Activated CD8-positive, alpha-beta memory T cell treated with anti-CD3 and anti-CD28 coated beads for 24 hours (primary cell): ENCODE results near the gene CDO1.
"Not testable (repeated sequence)": the region's sequence is repeated elsewhere in the genome, so short reads cannot be mapped to it uniquely, and the experiment has no call there.

Source experiments
- DNase-seq: peaks from one replicate; pipeline ENCODE4 v3.0.0-alpha.2; 2020

The CDO1 gene

DNA sequence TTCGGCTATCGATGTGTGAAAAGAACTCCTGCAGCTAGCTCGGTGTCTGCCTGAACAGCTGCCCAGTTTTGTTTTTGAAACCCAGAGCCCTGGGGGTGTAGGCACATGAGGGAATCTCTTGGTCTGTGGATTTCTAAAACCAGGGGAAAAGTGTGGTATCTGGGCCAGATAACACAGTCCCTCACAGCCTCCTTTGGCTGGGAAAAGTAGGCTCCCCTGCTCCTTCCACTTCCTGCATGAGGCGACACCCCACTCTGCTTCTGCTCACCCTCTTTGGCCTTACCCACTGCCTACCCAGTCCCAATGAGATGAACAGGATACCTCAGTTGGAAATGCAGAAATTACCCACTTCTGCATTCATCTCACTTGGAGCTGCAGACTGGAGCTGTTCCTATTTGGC lies 9.5 kb upstream of the CDO1 start:
- DNase-seq = no peak

DNA sequence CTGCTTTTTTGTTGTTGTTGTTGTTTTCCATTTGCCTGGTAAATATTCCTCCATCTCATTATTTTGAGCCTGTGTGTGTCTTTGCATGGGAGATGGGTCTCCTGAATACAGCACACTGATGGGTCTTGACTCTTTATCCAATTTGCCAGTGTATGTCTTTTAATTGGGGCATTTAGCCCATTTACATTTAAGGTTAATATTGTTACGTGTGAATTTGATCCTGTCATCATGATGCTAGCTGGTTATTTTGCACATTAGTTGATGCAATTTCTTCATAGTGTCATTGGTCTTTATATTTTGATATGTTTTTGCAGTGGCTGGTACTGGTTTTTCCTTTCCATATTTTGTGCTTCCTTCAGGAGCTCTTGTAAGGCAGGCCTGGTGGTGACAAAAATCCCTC lies 8.5 kb upstream of the CDO1 start:
- DNase-seq = not testable (repeated sequence)

DNA sequence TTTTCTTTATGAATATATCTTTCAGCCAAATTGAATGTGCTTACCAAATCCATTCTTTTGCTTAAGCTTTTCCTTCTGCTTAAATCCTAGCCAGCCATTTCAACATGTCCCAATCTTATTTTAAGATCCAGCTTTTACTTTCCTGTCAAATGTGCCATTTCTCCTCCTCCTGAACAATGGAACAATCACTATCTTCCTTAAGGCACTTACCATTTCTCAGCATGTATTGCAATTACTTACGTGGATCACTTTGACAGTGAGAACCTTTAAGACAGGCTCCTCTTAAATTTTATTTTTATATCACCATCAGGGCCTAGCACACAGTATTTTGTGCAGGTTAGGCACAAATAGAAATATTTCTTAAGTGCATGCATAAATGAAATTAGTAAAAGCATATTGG lies 4.4 kb upstream of the CDO1 start:
- DNase-seq = no peak

DNA sequence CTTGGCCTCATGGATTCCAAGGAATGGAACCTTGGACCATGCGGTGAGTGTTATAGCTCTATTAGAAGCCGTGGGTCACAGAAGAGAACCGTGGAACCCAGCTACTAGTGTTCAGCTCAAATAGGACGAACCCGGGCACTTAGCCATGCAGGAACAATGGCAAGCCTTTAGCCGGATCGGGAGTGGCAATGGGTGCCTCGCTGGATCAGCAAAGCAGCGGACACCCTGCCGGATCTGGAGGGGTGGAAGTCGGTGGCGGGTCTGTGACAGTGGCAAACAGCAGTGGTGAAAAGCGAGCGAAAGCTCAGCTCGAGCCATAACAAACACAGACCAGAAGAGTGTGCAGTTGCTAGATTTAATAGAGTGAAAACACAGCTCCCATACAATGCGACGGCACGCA lies 2.4 kb upstream of the CDO1 start:
- DNase-seq = no peak

DNA sequence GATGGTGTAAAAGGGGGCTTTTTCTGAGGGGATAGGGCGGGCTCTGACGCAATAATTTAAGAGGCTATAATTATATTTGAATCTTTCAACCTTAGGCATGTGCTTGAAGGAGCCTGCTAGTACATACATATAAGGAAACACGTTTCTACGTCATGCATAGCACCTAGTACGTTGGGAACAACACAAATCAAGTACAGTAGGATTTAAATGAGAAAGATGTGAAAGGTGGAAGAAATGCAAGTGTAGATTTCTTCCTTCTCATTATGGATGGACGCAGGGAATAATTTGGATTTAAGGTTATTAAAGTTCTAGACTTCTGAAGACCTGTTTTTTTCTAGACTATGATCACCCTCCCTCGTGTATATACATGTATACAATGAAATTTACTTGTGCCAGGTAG lies 927 bp upstream of the CDO1 start:
- no peak for DNase-seq

DNA sequence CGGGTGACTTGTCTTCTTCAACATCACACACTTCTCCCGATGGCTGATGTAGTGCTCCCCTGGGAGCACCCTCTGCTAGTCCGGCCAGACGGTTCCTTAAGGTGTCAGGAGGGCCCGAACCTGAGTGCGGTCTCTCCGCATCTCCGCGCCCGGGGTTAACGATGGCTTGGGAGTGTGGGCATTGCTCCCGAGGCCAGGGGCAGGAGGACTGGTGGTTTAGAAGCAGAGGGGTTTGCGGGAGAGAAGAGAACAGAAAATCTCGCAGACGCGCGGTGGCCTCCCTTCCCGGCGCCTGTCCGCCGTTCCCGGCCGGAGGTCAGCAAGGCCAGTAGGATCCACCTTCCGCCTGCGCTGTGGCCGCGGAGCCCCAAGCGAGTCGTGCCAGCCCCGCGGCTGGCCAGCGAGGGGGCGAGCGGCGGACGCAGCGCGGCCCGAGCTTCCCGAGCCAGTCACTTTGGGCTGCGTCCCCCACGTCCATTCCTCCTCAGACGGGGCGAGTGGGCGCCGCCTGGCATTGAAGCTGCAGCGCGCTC lies 700 bp downstream of the CDO1 start:
- no peak for DNase-seq

DNA sequence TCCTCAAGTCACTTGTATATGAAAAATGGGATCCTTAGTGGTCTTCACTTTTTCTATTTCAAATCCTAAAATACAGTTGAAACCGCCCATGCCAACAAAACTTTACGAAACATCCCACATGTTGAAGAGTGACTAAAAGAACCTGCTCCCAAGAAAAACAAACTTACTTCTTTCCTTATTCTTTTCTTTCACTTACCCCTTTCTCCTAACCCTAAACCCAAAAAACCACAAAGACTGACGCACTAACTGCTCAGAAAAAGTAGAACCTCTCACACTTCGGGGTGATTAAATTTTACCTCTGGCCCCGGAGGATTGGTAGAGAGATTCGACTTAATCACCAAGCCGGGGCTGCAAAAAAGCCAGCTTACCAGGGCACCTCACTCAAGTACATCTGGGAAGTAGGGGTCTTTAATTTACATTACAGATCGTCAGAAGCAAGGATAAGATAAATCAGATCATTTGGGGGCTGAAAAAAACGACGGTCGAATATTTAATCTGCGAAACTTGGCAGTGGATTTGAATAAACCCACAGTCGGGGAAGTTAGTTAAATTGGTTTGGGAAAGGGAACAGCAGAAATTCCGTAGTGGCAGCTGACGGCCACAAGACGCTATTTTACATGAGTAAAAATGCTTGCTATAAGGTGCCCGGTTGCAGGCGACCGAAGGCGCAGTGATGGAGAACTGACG lies 1.3 kb downstream of the CDO1 start:
- DNase-seq = no peak

DNA sequence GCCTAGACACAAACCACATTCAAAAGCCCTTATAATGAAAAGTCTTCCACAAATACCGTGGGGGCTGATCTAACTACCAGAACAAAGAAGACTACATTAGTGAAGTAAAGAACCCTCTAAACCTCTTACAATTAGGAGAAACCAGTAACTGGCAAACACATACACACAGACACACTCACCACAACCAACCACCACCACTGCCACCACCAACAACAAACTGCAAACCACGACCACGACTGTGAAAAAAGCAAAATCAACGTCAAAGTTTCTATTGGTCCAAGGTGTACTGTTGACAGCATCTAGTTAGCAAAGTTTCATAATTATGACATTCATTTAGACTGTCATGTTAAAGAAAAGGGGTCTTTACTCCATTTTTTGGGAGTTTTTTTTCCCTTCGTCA lies 2.7 kb downstream of the CDO1 start:
- DNase-seq = no peak

DNA sequence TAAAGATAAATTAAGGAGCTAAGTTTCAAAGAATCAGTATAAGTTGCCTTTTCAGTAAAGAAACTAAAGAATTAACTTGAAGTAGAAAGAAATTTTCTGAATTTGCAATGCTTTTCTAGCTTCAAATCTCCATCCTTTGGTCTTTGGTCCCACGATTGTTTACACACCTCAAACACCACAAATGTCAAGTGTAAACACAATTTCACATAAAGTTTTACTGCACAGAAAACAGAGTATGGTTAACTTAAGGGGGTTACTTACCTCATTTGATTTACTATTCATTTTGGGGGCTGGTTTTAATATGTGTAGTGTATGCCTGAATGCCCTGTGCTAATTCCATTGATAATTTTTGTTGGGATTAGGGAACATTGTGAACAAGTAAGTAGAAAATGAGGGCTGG lies 4.1 kb downstream of the CDO1 start:
- no peak for DNase-seq

DNA sequence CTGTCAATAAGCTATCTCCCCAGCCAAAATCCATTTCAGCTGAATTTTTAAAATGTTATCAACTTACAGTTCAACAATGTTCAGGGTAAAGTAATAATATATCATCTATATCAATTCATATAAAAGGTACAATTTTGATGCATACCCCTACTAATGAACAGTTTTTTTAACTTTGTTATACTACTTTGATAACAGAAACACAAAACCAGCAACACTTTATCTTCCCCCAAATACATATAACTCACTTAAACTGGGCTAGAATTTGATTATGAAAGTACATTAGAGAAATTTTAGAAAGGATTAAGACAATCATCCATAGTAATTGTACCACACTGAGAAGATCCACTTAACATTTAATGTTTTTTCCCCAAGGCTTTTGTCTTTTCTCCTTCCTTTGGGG lies 5.1 kb downstream of the CDO1 start:
- DNase-seq = no peak

DNA sequence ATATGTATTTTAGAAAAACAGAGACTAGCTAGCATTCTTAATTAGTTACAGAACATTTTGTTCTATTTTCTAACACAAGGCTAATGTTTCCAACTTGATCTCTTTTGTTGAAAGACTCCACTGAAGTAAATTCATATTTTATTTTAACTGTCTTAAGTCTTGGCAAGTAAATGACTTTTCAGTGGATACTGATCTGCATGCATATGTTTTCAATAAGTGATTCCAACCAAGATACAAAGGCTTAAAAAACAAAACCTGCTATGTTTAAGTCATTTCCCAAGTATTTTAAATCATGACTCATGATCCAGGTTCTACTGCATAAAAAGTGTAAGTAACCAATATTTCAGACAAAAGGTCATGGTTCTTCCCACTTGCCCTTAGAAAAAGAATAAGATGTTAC lies 5.7 kb downstream of the CDO1 start:
- no peak for DNase-seq

DNA sequence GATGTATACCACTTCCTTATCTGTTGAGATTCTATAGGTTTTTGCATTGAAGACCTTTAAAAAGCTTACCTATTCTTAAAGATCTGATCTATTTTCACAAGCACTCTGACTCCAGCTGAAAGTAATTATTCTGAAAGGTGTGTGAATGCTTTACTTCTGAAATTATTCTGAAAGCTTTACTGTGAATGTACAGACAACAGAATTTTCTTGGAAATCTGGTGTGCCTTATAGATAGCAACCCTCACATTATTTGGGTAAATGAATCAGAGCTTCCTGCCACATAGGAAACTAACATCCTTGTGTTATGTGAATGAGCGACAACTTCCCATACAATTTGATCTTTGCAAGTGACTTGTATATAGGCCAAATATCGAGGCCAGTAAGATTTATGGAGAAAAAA lies 6.5 kb downstream of the CDO1 start:
- no peak for DNase-seq

DNA sequence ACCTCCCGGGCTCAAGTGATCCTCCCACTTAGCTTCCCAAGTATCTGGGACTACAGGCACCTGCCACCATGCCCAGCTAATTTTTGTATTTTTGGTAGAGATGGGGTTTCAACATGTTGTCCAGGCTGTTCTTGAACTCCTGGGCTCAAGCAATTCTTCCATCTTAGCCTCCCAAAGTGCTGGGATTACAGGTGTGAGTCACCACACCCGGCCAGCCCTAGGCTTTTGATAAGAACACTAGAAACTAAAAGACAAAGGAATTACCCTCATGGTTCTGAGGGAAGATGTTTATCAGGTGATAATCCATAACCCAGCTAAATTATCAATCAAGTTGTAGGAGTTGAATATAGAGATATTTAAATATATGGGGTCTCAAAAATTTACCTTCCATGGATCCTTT lies 8.4 kb downstream of the CDO1 start:
- not testable (repeated sequence) for DNase-seq

DNA sequence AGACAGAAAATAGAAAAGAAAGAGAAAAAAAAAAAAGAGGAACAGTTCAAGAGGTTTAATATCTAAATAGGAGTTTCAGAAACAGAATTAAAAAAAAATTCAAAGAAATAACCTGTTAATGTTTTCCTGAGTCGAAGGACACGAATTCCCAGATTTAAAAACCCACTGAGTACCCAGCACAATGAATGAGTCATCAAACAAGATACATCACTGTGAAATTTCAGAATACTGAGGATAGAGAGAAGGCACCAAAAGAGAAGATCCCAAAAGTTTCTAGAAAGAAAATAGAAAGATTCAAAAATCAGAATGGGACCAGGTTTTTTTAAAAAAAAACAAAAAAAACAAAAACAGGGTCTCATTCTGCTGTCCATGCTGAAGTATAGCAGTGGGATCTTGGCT lies 8.8 kb downstream of the CDO1 start:
- DNase-seq = no peak

DNA sequence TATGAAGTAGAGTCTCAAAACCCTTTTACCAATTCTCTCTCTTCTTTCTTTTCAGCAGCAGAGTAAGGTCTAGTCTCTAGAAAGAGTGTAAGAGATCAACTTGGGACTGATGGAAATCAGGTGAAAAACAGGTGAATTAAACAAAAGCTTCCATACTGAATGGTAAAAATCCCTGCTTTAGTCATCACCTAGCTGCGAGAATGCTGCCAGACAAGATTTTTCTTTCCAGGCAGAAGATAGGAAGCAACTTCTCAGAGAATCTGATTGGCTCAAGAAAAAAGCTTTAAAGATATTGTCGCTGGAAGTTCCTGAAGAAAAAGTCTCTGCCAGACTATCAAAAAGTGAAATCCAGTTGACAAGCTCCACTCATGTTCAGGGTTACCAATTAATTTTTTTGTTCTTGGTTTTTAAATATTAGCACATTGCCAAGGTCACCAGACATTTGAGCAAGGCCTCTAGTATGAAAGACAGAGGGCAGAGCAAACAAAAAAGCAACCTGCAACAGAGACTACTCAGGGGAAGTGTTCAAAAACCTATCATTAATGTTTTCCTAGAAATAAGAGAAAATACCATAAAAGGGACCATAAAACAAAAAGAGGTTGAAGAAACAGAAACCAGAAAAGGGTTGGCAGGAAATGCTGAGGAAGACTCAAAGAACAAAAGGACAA lies 9.3 kb downstream of the CDO1 start:
- DNase-seq = no peak

DNA sequence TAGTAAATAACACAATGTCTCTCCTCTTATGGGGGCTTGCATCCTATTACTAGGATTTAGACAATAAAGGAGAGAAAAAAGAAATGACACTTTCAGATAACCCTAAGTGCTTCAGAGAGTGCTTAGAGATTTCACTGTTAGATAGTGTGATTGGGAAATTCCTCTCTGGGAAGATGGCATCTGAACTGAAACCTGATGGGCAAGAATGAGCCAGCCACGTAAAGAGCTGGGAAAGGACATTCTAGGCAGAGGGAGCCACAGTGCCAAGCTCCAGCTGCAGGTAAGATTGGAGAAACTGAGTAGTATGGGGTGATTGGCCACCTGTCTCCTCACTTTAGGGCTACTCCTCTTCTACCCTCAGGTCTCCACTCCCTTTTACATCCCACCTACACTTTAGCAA lies 14.5 kb downstream of the CDO1 start:
- no peak for DNase-seq

DNA sequence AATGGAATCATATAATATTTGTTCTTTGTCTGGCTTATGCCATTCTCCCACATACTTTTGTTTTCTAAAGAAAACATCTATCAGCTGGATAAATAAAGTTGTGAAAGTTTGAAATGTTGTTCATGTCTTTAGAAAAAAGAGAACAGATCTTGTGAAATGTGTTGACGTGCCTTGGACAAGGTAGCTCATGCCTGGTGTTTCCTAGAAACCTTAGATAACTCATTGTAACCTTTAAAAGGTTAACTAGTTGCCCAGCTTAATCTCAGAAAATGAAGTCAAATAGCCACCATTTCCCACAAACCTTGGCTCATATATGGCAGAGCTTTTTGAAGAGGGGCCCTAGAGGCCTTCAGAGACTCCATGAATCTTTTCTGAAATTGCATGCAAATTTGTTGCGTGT lies 15.3 kb downstream of the CDO1 start:
- no peak for DNase-seq

DNA sequence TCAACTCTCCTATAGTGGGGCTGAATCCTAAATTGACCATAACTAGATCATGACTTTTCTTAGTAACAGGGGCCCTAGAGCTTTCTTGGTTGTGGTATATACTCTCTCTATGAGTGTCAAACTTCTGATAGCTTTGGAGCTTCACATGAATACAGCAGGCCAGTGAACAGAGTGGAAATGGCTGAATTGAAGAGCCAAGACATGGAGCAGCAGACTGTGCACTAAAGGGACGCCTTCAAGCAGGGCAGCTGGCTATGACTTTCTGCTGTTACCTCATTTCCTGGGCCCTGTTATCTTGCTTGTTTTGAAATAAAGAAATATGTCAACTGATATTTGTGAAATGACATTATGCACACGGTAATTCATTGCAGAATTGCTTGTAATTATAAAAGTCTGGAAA lies 16.4 kb downstream of the CDO1 start:
- no peak for DNase-seq

DNA sequence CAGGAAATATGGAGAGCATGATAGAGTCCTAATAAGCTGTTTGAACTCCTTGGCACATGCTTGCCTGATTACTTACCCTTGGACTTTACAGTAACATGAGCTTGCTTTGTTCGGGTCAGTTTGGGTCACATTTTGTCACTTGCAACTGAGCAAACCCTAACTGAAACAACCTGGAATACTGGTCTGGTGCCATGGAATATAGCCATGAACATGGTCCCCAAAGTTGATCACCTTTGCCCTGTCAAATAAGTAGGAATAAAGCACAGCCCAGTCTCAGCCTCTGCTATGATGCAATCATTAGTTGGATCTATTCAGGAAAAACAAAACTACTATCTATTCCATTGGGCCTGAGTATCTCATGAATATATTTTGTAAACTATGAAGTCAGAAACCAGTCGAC lies 18.2 kb downstream of the CDO1 start:
- no peak for DNase-seq

DNA sequence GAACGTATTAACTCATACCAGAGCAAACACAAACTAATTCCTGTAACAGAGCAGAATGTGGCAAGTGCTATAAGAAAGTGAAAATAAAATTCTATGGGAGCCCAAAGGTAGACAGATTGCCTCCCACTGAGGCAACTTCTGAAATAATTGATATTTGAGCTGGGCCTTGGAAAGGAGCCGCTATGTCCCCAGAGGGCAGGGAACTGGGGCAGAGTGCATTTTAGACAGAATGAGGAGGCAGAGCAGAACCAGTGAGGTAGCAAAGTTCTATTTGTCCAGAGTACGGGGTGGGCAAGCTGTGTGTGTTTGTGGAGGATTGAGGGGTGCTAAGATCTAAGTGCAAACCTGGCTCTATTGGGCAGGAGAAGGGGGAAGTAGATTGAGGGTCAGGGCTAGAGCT lies 19.8 kb downstream of the CDO1 start:
- DNase-seq = no peak

DNA sequence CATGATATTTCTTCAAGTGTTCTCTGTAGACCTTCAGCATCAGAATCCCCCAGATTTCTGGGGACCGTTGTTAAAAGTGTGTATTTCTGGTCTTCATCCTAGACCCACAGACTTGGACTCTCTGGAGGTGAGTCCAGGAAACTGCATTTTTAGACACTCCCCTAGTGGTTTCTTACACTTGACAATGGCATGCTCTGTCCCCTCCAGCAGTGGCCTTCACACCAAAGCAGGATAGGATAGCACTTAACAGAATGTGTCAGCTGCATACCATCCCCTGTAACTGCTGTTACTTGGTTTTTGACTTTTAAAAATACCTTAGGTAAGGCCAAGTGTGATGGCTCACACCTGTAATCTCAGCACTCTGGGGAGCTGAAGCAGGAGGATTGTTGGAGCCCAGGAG lies 20.8 kb downstream of the CDO1 start:
- DNase-seq = no peak

DNA sequence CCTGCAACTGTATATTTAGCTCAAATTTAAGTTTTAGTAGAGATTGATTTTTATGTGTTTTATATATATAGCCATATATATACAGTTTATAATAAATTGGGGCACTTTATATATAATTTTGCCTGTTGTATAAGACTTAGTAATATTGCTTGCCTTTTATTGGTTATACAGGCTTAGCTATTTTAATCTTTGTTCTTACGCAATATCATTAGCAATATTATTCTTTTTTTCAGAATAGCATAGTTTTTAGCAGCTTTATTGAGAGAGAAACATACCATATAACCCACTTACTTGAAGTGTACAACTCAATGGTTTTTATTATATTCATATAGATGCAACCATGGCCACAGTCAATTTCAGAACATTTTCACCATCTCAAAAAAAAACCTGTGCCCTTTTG lies 28.0 kb downstream of the CDO1 start:
- DNase-seq = no peak

DNA sequence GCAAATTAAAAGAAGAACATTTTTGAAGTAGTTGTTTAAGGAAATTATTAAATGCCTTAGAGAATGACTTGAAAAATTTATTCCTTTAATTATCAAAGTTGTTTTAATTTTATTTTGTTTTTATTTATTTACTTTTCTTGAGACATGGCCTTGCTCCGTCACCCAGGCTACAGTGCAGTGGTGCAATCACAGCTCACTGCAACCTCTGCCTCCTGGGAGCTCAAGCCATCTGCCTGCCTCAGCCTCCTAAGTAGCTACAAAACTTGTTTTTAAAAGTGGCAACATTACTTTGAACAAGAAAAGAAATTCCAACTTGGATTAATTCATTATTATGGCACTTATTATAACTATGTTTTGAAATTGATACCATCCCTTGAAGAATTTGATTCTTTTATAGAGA lies 29.0 kb downstream of the CDO1 start:
- no peak for DNase-seq

DNA sequence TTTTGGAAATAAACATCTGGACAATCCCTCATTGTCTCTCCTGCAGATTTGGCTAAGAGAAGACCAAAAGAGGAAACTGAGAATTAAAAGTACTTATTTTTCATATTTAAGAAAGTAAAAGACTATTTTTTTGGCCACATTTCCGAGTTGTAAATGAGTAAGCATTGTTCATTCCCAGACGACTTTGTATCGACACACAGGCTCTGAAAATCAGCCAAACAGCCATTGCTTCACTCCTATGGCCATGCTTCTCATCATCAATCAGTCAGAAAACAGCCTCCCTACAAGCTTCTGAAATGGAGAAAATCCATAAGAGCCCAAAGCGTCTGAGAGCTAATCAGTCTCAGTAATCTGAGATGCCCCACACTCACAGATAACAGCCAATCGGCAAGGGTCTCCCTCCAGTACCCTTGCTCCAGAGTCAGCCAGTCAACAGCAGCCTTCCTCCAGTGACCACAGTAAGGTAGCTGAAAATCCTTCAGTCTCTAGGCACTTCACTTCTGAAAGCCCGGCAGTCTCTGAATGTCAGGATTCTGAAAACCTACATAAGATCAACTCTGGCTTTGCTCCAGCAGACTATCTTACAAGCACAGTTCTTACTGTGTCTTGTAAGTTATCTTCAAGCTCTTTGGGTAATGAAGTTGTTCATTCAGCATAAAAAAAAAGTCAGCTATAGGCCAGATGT lies 30.9 kb downstream of the CDO1 start:
- no peak for DNase-seq
